HG02938 (cell line): ENCODE measurements around the gene POMGNT1.

Experiments
- ATAC-seq: cut with Tn5 transposase; IDR thresholded peaks from one replicate; pipeline ENCODE4 v1.9.1; 2021; ENCODE audit warnings: mild to moderate bottlenecking, moderate library complexity; ENCODE audit not compliant: unreplicated experiment

The POMGNT1 gene

DNA sequence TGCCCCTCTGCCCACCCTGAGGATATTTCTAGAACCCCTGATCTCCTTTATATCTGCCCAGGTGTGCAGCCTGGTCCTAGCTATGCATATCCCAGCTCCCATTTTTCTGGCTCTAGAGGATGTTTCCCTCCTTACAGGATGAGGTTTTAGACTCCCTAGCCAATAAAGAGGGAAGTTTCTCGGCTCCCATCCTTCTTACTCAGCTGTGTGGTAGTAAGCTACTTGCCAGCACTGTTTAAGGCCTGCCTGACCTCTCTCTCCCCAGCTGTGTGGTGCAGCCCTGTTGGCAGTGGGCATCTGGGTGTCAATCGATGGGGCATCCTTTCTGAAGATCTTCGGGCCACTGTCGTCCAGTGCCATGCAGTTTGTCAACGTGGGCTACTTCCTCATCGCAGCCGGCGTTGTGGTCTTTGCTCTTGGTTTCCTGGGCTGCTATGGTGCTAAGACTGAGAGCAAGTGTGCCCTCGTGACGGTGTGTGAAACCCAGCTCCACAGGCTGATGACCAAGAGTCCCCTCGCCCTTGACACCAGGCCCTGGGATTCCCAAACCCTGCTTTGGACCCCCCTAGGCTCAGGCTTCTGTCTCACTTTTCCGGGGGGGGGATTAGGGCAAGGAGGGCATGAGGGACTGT lies 14.2 kb downstream of the POMGNT1 start:
- peak; percentile 65 for ATAC-seq

- ATAC-seq = no peak
These were observed 15.0 kb downstream of the POMGNT1 start for GRCh38 chr1:46183079-46183847.

DNA sequence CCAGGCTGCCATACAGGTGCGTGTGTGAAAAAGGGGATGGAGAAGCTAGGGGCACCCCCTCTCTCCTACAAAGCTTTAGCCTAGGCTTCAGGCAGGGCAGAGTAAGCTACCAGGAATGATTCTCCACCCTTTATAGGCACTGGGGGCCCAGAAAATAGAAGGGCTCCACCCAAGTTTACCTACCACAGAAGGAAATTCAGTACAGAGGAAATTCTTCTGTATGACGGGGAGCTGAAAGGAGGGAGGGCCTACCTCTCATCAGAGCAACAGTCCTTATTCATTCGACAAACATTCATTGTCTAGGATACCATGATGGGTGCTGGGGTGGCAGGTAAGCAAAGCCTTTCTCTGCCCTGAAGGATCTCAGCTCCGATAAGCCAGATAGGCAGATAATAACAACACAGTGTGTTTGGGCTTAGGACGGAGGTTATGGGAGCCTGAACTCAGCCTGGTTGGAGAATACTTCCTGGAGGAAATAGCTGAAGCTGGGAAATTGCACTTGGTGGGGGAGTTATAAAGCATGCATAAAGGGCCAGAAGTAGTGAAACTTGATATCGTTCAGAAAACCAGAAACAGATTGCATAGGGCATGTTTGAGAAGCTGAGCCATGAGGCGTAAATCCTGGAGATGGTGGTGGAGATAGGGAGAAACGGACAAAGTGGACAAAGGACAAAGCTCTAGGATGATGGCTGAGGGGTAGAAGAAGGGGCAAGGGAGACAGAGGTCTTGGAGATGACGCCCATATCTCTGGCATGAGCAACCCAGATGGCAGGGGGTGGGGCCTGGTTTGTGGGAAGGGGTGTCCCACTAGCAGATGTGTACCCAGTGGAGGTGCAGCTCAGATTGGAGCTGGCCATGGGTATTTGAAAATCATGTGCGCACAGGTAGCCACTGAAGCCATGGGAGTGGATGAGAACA lies 16.6 kb downstream of the POMGNT1 start:
- ATAC-seq = no peak

GRCh38 chr1:46180082-46180616 lies 18.1 kb downstream of the POMGNT1 start:
- no peak for ATAC-seq

- ATAC-seq = no peak
These were observed 18.8 kb downstream of the POMGNT1 start for GRCh38 chr1:46179138-46180081.

DNA sequence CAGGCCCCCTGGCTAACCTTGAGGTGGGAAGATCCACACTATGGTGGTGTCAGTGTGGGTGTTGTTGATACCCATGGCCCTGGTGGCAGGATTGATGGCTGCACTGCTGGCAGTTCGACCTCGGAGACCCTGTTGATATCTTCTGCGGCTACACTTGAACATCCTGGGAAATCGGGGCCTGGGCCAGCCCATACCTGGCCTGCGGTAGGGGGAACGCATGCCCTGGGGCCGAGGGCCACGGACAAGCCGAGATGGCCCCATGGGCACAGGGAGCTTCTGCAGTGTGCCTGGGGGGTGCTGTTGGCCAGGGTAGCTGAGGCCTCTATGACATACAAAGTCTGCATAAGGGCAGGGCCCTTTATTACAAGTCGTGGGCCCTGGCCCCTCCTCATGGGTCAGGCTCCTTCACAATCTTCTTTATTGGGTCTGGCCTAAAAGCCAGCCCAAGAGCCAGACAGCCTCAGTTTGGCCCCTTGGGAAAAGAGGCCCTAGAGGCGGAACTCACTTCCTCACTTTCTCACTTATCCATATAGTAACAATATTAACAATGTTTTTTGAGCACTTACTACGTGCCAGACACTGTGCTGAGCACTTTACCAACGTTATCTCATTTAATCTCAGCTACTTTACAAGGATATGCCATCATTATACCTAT lies 21.9 kb downstream of the POMGNT1 start, which contains the start of gene P3R3URF:
TSS of gene P3R3URF (minus strand) at position 278 of the 655 bp plus-strand sequence. CDS start at position 261, 17 bp downstream.
- ATAC-seq = no peak

DNA sequence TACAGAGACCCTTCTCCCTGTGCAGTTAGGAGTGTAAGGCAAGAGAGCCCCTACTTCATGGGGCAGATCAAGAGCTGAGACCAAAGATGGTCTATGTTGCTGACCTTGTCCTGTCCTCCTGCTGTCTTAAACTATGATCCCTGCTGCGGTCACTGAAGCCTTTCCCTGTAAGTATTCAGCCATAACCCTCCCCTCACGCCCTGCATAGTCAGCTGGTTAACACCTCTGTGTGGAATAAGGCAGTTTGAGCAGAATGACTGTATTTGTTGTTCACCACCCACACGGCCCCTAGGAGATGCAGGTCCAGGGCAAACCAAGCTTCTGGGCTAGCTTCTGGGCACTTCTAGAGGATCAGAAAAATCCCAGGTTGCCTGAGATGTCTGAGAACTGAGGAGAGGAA lies 23.0 kb downstream of the POMGNT1 start:
- ATAC-seq = no peak

- no peak for ATAC-seq
These were observed 23.6 kb downstream of the POMGNT1 start, which contains the start of gene TSPAN1 for GRCh38 chr1:46174448-46175231. TSS of gene TSPAN1 (plus strand) at chr1:46175087. CDS start at chr1:46181108, 6,021 bp downstream.

DNA sequence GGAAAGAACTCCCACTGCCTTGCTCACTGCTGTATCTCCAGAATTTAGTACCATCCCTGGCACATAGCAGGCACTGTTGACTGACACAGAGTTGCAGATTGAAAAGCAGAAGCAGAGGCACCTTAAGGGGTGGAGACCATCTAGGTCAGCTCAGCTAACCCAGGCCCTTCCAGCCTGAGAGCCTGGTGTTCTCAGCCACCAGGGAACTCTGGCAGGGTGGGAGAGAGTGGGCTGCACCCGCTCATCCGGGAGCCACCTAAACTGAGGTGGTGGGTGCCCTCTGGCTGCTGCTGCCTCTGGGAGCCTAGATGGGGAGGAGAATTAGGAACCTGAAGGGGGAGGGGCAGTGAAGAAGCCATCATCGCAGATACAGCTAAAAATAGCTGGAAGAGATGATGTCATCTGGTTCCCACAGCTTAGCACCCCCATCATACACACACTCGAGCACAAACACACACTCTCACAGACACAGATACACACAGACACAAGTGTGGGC lies 24.8 kb downstream of the POMGNT1 start:
- ATAC-seq = no peak

- no peak for ATAC-seq
These were observed 25.9 kb downstream of the POMGNT1 start for GRCh38 chr1:46172321-46172720.

- ATAC-seq = no peak
These were observed 26.4 kb downstream of the POMGNT1 start for GRCh38 chr1:46171871-46172270.

DNA sequence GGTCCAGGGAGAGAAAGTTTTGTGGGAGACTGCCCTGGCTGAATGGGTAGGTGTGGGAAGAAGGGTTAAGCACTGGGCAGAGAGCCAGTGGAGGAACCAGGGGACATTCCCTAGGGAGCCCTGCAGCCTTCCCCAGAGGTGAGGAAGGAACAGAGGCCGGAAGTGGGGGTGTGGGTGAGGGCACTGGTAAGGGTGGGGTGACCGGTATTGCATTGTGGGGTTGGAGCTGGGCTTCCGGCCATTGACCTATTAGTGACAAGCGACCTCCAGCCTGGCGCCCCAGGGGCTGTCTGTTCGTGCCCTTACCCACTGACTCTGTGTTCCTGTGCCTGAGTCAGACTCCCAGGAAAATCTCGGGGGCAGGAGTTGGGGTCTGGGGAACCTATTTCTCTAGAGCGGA lies 26.9 kb downstream of the POMGNT1 start:
- ATAC-seq = no peak

- ATAC-seq = no peak
These were observed 28.3 kb downstream of the POMGNT1 start for GRCh38 chr1:46169811-46170454.

- no peak for ATAC-seq
These were observed 29.8 kb downstream of the POMGNT1 start for GRCh38 chr1:46168477-46168876.

- ATAC-seq = no peak
These were observed 31.4 kb downstream of the POMGNT1 start for GRCh38 chr1:46166521-46167462.

GRCh38 chr1:46160212-46160611 lies 38.0 kb downstream of the POMGNT1 start:
- ATAC-seq = no peak

GRCh38 chr1:46159516-46159915 lies 38.7 kb downstream of the POMGNT1 start:
- ATAC-seq = no peak
